ENCODE measurements around the gene KMT2B.

DNA sequence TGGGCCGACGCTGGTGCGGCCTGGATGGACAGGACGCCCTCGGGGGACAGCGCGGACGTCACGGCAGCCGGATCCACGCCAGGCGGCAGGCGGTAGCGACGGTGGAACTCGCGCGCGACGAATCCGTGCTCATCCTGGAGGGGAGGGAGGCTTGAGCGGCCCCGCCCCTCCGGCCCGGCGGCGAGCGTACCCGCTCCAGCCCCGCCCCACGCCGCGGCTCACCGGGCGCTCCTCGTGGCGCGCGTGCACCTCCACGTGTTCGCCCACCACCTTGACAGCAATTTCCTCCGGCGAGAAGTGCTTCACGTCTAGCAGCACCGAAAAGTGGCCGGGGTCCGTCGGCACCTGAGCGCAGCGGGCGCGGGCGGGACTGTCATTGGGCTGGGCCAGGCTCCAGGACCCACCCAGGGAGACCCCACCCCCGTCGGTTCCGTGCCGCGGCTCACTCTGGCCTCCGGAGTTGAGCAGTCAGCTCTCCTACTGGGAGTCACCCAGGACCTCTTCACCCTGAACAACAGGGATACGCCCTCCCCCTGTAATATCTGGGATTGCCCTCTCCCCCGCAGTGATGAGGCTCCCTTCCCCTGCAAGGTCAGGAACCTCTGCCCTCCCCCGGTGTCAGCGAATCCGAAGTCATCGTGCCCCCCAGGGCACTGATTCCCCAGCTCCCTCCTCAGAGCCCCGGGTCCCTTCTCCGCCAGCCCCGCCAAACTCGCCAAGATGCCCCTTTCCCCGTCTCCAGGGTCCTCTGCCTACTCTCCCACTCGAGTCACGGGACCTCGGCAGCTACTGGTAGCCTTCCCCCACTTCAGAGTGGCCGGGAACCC is 38.0 kb downstream of the KMT2B start:
- TF ChIP-seq, protein P1, sequence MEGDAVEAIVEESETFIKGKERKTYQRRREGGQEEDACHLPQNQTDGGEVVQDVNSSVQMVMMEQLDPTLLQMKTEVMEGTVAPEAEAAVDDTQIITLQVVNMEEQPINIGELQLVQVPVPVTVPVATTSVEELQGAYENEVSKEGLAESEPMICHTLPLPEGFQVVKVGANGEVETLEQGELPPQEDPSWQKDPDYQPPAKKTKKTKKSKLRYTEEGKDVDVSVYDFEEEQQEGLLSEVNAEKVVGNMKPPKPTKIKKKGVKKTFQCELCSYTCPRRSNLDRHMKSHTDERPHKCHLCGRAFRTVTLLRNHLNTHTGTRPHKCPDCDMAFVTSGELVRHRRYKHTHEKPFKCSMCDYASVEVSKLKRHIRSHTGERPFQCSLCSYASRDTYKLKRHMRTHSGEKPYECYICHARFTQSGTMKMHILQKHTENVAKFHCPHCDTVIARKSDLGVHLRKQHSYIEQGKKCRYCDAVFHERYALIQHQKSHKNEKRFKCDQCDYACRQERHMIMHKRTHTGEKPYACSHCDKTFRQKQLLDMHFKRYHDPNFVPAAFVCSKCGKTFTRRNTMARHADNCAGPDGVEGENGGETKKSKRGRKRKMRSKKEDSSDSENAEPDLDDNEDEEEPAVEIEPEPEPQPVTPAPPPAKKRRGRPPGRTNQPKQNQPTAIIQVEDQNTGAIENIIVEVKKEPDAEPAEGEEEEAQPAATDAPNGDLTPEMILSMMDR (IDR thresholded peaks at IDR 0.05; ENCODE audit: low read length) = no peak
- no peak for TF ChIP-seq EZH2 (IDR thresholded peaks at IDR 0.05; ENCODE audit: borderline replicate concordance, low read length)

All from OCI-LY1 (cell line).